Right cardiac atrium (tissue), 5 donors: Measurements from ENCODE around the gene TFRC. TPM values are rescaled to one million over a fixed set of nuclear protein-coding genes. Genes with fewer than 3 reads are reported as not detected.
A peak's percentile ranks its signal among the peaks of the same experiment; 100 is the strongest.
"Not testable (repeated sequence)": the region's sequence is repeated elsewhere in the genome, so short reads cannot be mapped to it uniquely, and the experiment has no call there.

Experiments
- ATAC-seq, 2 donors: fragments of 200-7000 bp; cut with Tn5 transposase; one replicate each; pipeline versions ENCODE4 v1.8.0 to v1.9.1; 2020; ENCODE audit warnings: moderate library complexity in 2 of 2, mild to moderate bottlenecking in 1 of 2
- DNase-seq, 3 donors: peaks; one replicate each; pipeline ENCODE4 v3.0.0-alpha.2; 2020
- H3K27ac ChIP-seq: one replicate; pipeline ENCODE4 v1.5.1; 2013; ENCODE audit warnings: mild to moderate bottlenecking, low read length, control low read depth, moderate library complexity
- H3K27me3 ChIP-seq: one replicate; pipeline ENCODE4 v1.6.1; 2013; ENCODE audit not compliant: control insufficient read depth, insufficient read depth
- H3K4me1 ChIP-seq: one replicate; pipeline ENCODE4 v1.6.1; 2013; ENCODE audit warnings: low read length; ENCODE audit not compliant: control insufficient read depth, insufficient read depth
- H3K4me3 ChIP-seq: one replicate; pipeline ENCODE4 v1.5.1; 2013; ENCODE audit warnings: low read length, control low read depth
- H3K9me3 ChIP-seq: one replicate; pipeline ENCODE4 v1.6.1; 2013; ENCODE audit warnings: low read length; ENCODE audit not compliant: control insufficient read depth
- WGBS: extraction: QIAGEN DNeasy Blood & Tissue Kit; methylation state at CpG from one replicate; pipeline ENCODE4 v1.1.7; 2013; 5-methylcytosine and 5-hydroxymethylcytosine counted together
- intact Hi-C, 4 donors: fragments of 100-400 bp; cut with DNase I; formaldehyde crosslinking; loops; one replicate each; pipeline versions ENCODE4 v1.11.0 to v1.14.0; 2022 to 2023
- polyA plus RNA-seq: library from polyadenylated mRNA; stranded (reverse); fragments of 200-250 nt; gene quantifications from one replicate; pipeline ENCODE4 v1.2.3, GENCODE V29; 2013
- total RNA-seq, 4 donors: library from RNA; stranded (reverse); fragmentation: NEBNext Ultra II Directional; extraction: Animal tissue kit (Norgen Biotek cat#: 25700); gene quantifications; one replicate each; pipeline ENCODE4 v1.2.1, GENCODE V29; 2021
- donor health status: healthy with polysubstance abuse.
- donor health status: DM: no; HTN: yes; CAD: no.
- donor health status: DM: no; HTN: no; CAD: no.
- donor health status: DM: no; HTN: yes; CAD: no; lungs with severe emphysema.
- donor health status: DM: yes; HTN: yes; CAD: no.

The TFRC gene
- total and polyA plus RNA-seq, 5 donors, result 23.4 to 199 (median 88.7) TPM

- 88% methylated on average over 11 of the region's 11 CpGs for WGBS
- Histone ChIP-seq H3K4me1 (no peaks in the 10 kb centered on the region), H3K9me3 (no peaks in the 10 kb centered on the region), H3K27ac (no peak overlapping the region), H3K27me3 (no peaks in the 10 kb centered on the region), H3K4me3 (no peak overlapping the region)
- ATAC-seq (no peak), DNase-seq (no peak)
- intact Hi-C loops, result no loop called here
Observed at GRCh38 chr3:196047391-196048030, 34.4 kb downstream of the TFRC start.

DNA sequence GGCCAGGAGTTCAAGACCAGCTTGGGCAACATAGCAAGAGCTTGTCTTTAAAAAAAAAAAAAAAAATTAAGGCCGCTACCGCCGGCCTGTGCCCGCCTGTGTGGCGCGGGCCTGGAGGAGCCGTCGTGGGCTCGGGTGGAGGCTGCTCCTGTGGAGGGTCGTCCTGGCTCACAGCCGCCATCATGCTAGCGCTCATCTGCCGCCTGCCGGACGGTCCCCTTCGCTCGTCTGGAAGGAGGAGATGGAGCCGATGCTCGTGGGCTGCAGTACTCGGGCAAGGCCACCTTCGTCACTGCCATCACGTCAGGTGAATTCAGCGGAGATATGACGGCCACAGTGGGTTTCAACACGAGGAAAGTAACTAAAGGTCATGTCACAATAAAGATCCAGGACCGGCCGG is 37.4 kb downstream of the TFRC start:
- Histone ChIP-seq H3K27ac (no peak overlapping the region), H3K4me1 (no peaks in the 10 kb centered on the region), H3K4me3 (no peak overlapping the region), H3K9me3 (no peaks in the 10 kb centered on the region), H3K27me3 (no peaks in the 10 kb centered on the region)
- intact Hi-C loops, result no loop called here
- ATAC-seq, result peak; percentile 25 to 41
- DNase-seq, result no peak
- WGBS, result 95% methylated on average over 27 of the region's 27 CpGs

GRCh38 chr3:196042673-196043072 is 39.2 kb downstream of the TFRC start:
- Histone ChIP-seq H3K4me3 (no peak overlapping the region), H3K27me3 (no peaks in the 10 kb centered on the region), H3K27ac (no peak overlapping the region), H3K4me1 (no peaks in the 10 kb centered on the region), H3K9me3 (no peaks in the 10 kb centered on the region)
- intact Hi-C loops, result no loop called here
- ATAC-seq (no peak), DNase-seq (no peak)
- 87% methylated on average over 6 of the region's 6 CpGs for WGBS

- no peaks in the 10 kb centered on the region for H3K4me1 ChIP-seq
- intact Hi-C loops, result no loop called here
- no peaks in the 10 kb centered on the region for H3K27me3 ChIP-seq
- H3K27ac ChIP-seq, result no peak overlapping the region
- DNase-seq (no peak), ATAC-seq (no peak)
- H3K4me3 ChIP-seq, result no peak overlapping the region
- 93% methylated on average over 2 of the region's 2 CpGs for WGBS
- H3K9me3 ChIP-seq, result no peaks in the 10 kb centered on the region
Observed at GRCh38 chr3:196039359-196039758, 42.5 kb downstream of the TFRC start.

DNA sequence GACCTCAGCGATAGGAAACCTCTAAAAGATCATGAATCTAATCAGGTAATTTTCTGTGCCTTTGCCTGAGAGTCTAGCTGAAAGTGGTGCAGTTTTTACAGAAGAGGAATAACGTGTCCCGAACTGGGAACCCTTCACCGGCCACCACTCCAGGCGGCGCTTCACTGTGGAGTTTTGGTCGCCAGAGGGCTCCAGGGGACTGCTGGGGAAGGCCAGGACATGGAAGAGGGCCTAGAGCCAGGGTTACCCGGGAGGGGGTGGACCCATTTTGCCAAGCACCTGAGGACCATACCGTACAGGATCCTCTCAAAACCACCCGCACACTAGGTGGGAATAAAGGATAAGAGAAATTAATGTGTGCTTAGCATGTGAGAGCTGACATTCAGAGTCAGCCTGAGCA is 55.8 kb downstream of the TFRC start:
- H3K27ac ChIP-seq, H3K4me1 ChIP-seq, H3K9me3 ChIP-seq, H3K27me3 ChIP-seq, DNase-seq, H3K4me3 ChIP-seq, intact Hi-C loops: not testable (repeated sequence)
- ATAC-seq, result peak; percentile 68 to 71
- WGBS, result 27% methylated on average over 10 of the region's 10 CpGs

DNA sequence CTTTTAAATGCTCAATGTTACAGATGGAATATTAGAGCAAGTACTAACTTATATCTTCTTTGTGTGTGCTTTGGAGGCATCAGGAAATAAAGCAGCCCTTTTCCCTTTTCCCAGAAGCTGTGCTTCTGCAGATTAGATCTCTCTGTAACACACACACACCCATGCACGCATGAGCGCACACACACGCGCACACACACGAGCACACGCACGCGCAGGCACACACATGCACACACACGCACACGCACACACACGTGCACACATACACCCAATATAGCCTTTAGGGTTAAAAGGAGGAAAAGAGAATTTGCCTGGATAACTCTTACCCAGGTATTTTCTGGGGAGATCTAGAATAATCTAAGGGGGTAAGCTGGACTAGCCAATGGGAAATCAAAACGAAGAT is 56.9 kb downstream of the TFRC start:
- H3K4me1 ChIP-seq, result no peaks in the 10 kb centered on the region
- ATAC-seq (no peak), DNase-seq (no peak)
- H3K27ac ChIP-seq, result no peak overlapping the region
- intact Hi-C loops, result no loop called here
- H3K9me3 ChIP-seq, result no peaks in the 10 kb centered on the region
- H3K27me3 ChIP-seq, result no peaks in the 10 kb centered on the region
- WGBS, result 81% methylated on average over 12 of the region's 12 CpGs
- no peak overlapping the region for H3K4me3 ChIP-seq

GRCh38 chr3:196023947-196024346 is 57.9 kb downstream of the TFRC start:
- Histone ChIP-seq H3K27ac (no peak overlapping the region), H3K4me1 (no peaks in the 10 kb centered on the region), H3K9me3 (no peaks in the 10 kb centered on the region), H3K4me3 (no peak overlapping the region), H3K27me3 (no peaks in the 10 kb centered on the region)
- DNase-seq (no peak), ATAC-seq (no peak)
- WGBS, result 84% methylated on average over 8 of the region's 8 CpGs
- intact Hi-C loops, result no loop called here

DNA sequence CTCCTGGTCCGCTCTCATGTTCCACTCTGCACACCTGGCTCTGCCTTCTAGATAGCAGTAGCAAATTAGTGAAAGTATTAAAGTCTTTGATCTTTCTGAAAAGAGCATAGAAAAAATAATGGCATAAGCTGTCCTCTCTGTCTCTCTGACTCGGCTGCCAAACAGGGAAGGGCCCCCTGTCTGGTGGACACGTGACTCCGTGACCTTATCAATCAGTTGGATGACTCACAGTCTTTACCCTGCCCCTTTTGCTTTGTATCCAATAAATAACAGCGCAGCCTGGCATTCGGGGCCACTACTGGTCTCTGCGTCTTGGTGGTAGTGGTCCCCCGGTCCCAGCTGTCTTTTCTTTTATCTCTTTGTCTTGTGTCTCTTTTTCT is 59.4 kb downstream of the TFRC start:
- ATAC-seq, H3K4me3 ChIP-seq, H3K9me3 ChIP-seq, H3K27ac ChIP-seq, H3K4me1 ChIP-seq, H3K27me3 ChIP-seq, intact Hi-C loops, DNase-seq: not testable (repeated sequence)
- WGBS, result 82% methylated on average over 8 of the region's 8 CpGs

DNA sequence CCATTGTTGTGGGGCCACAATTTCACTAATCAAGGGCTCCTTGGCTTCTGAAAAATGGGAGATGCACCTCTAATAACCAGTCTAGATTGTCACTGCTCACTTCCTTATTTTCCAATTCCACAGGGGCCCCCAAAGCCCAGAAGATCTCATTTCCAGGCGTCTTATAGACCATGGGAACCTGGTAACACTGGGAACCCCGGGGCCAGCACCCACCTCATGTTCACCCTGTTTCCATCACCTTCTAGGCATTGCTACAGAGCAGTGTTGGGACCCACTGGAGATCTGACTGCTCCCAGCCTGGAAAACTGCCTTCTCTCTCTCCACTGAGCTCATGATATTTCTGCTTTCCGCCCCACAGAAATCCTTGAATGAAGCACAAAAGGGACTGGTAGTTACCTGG is 61.5 kb downstream of the TFRC start:
- no peaks in the 10 kb centered on the region for H3K27me3 ChIP-seq
- intact Hi-C loops, result no loop called here
- ATAC-seq, result no peak
- no peaks in the 10 kb centered on the region for H3K9me3 ChIP-seq
- DNase-seq, result no peak
- no peaks in the 10 kb centered on the region for H3K4me1 ChIP-seq
- no peak overlapping the region for H3K4me3 ChIP-seq
- 65% methylated on average over 3 of the region's 3 CpGs for WGBS
- H3K27ac ChIP-seq, result no peak overlapping the region

GRCh38 chr3:196019576-196019975 is 62.3 kb downstream of the TFRC start:
- H3K4me3 ChIP-seq, intact Hi-C loops, H3K9me3 ChIP-seq, H3K27me3 ChIP-seq, H3K27ac ChIP-seq, H3K4me1 ChIP-seq: not testable (repeated sequence)
- DNase-seq, result peak in 1 of 3 donors; percentile 48
- ATAC-seq, result peak; percentile 75 to 91
- WGBS, result 30% methylated on average over 12 of the region's 12 CpGs

DNA sequence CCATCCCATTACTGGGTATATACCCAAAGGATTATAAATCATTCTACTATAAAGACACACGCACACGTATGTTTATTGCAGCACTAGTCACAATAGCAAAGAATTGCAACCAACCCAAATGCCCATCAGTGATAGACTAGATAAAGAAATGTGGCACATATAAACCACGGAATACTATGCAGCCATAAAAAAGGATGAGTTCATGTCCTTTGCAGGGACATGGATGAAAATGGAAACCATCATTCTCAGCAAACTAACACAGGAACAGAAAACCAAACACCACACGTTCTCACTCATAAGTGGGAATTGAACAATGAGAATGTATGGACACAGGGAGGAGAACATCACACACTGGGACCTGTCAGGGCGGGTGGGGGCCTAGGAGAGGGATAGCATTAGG is 63.7 kb downstream of the TFRC start:
- intact Hi-C loops, result not testable (repeated sequence)

DNA sequence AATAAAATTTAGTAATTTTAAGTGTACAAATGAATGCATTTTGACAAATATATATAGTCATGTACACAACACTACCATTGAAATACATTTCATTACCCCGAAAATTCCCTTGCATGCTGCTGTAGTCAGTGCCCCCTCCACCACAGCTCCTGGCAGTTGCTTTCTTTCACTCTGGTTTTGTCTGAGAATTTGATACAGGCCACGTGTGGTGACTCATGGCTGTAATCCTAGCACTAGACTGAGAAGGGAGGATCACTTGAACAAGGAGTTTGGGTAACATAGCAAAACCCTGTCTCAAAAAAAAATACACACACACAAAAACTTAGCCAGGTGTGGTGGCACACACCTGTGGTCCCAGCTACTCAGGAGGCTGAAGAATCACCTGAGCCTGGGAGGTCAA is 65.4 kb downstream of the TFRC start:
- 61% methylated on average over 2 of the region's 2 CpGs for WGBS
- no peak overlapping the region for H3K27ac ChIP-seq
- H3K4me3 ChIP-seq, result no peak overlapping the region
- H3K9me3 ChIP-seq, result no peaks in the 10 kb centered on the region
- no peak for ATAC-seq
- intact Hi-C loops, result no loop called here
- no peaks in the 10 kb centered on the region for H3K27me3 ChIP-seq
- no peaks in the 10 kb centered on the region for H3K4me1 ChIP-seq
- no peak for DNase-seq

More for the DNA sequence above, 63.7 kb downstream of the TFRC start:
- not testable (repeated sequence) for H3K27me3 ChIP-seq, DNase-seq, ATAC-seq, H3K4me3 ChIP-seq, H3K4me1 ChIP-seq, H3K9me3 ChIP-seq, H3K27ac ChIP-seq
- 89% methylated on average over 5 of the region's 5 CpGs for WGBS
